ENCODE results near the gene TIGIT.
"Not testable (repeated sequence)": the region's sequence is repeated elsewhere in the genome, so short reads cannot be mapped to it uniquely, and the experiment has no call there.

TIGIT gene

DNA sequence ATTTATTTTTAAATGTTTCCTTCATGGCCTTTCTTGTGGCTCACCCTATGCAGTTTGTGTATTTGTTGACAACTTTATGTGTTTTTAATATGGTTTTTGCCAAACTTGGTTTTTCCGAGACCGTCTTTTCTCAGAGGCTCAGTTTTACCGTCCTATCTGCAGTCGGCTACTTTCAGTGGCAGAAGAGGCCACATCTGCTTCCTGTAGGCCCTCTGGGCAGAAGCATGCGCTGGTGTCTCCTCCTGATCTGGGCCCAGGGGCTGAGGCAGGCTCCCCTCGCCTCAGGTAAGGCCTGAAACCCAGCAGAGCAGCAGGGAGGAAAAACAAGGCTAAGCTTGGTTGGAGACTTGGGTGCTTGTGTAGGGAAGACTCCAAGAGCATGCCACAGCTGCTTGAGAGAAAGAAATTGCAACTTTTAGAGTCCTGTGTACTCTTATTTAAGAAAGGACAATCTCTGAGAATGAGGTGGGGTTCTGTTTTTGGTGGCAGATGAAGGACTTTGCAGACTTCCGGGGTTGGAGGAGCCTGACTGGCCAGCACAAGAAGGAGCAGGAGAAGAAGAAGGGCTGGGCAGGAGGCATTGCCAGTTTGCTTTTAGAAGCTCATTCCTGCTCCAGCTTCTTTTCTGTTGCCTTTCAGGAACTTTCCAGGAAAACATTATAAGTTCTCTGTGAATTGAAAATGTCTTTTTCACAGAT is at the start of gene TIGIT:
TIGIT (plus strand) TSS at position 191 of the 698 bp plus-strand sequence; CDS start at position 225, 34 bp downstream.
- no peak for DNase-seq

DNA sequence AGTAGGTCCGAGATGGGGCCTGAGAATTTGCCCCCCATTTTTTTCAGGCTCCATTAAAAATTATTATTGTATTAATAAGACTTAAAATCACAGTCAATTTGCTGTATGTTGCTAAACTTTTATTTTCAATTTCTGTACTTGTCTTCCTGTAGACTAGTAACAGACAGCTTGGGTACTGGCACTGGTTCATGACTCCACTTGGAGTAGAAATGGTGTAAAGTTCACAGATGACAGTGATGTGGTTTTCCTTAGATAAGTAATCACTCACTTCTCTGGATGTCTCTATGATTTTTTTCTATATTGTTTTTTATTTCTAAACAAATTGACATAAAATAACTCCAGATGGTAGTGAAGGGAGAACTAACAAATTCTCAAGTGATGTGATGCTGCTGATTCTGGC is 40.9 kb upstream of the TIGIT start:
- DNase-seq = no peak

DNA sequence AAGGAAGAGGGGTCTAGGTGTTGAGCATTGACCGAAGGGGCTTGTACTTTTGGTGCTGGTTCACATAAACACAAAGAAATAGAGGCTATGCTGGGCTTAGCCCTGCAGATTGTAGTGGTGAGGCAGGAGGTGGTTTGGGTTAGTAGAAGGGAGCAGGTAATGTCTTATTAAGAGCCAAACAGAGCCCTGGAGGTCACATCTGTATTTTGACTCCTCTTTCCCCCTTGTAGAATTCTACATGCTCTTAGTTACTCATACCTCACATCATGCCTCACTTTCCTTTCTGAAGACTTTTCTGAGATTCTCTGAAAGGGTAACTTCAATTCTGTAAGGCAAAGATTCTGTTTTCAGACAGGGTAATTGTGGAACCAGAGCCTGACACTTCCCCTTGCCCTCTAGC is 40.3 kb upstream of the TIGIT start:
- no peak for DNase-seq

- DNase-seq = no peak
Observed at GRCh38 chr3:114259566-114259965, 34.3 kb upstream of the TIGIT start.

DNA sequence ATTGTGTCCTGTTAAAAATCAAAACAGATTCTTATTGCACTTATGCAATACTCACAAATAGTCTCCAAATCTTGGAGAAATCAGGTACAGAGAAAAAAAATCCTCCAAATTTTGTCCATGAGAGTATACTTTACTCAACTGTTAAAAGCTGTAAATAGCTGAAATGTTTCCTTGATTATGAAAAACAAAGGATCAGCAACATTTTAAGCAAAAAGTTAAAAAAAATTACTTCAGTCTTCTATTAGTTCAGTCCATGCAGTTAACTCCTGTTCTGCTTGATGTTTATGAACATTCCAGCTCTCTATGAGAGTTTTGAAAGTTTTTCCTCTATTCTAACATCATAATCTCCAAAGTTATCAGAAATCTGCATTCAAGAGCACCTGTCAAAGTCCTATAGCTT is 33.7 kb upstream of the TIGIT start:
- no peak for DNase-seq

- DNase-seq = no peak
Observed at GRCh38 chr3:114270019-114270418, 23.8 kb upstream of the TIGIT start.

- DNase-seq = no peak
Observed at GRCh38 chr3:114272271-114272670, 21.6 kb upstream of the TIGIT start.

GRCh38 chr3:114274929-114275328 is 18.9 kb upstream of the TIGIT start:
- no peak for DNase-seq

DNA sequence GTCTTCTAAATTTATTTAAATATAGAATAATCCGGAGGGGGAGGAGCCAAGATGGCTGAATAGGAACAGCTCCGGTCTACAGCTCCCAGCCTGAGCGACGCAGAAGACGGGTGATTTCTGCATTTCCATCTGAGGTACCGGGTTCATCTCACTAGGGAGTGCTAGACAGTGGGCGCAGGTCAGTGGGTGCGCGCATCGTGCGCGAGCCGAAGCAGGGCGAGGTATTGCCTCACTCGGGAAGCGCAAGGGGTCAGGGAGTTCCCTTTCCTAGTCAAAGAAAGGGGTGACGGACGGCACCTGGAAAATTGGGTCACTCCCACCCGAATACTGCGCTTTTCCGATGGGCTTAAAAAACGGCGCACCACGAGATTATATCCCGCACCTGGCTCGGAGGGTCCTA is 17.0 kb upstream of the TIGIT start:
- DNase-seq = not testable (repeated sequence)

- DNase-seq = no peak
Observed at GRCh38 chr3:114284644-114285043, 9.2 kb upstream of the TIGIT start.

DNA sequence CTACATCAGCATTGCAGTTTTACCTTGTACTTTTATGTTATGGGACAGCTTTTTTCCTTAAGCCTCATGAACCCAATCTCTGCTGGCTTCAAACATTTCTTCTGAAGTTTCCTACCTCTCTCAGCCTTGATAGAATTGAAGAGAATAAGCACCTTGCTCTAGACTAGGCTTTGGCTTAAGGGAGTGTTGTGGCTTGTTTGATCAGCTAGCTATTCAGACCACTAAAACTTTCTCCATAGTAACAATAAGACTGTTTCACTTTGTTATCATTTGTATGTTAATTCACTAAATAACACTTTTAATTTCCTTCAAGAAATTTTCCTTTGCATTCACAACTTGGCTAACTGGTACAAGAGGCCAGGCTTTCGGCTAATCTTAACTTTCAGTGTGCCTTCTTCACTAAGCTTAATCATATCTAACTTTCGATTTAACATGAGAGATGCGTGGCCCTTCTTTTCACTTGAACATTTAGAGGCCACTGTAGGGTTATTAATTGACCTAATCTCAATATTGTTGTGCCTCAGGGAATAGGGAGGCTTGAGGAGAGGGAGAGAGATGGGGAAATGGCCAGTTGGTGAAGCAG is 8.1 kb upstream of the TIGIT start:
- no peak for DNase-seq

DNA sequence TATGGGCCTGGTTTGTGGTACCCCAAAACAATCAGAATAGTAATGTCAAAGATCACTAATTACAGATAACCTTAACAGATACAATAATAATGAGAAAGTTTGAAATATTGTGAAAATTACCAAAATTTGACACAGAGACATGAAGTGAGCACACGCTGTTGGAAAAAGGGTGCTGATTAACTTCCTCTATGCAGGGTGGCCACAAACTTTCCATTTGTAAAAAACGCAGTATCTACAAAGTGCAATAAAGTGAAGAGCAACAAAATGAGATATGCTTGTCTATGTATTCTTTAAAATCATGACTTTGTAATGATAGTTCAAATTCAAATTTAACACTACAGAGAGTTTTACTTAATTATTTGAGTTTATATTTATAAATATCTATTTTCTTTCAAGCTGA is 7.6 kb upstream of the TIGIT start:
- DNase-seq = no peak

DNA sequence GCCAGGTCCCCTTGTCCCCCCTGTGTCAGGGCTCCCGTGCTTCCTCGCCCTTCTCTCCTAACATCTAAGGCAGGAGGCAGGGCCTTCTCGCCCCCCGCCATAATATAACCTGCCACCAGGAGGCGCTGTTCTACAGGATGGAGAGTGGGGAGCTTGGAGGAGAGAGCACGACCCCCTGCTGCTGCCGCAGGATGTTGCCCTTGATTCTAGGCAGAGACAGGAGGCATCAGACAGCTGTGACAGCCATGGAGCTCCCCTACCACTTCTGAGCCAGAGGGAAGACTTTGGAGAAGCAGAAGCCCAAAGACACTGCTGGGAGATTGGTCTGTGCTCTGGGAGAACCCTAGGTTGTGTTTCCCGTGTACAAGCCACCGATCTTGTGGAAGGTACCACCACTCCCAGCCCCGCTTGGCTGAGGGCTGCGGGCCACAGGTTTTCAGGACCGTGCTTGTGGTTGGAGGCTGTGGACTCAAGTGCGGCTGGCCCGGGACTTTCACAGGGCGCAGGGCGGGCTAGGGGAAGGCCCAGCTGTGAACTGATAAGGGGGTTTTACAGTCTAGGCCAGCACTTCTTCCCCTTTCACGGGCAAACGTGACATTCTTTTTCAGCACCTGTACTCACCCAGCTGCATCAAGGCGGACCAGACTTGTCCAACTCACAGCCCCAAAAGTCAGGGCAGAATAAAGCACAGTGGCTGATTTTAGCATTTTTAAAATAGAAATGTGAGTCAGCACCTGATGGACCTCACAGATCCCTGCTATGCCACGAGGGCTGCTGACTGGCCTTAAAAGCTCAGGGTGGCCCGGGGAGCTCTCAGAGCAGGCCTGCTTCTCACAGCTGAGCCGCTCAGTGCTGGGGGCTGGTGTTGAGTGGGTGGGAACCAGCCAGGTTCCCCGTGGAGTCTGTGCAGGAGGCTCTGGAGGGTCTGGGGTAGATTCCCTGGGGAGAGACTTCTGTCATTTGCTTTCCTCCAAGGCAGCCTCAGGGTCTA is 2.6 kb upstream of the TIGIT start:
- peak; percentile 30 for DNase-seq

DNA sequence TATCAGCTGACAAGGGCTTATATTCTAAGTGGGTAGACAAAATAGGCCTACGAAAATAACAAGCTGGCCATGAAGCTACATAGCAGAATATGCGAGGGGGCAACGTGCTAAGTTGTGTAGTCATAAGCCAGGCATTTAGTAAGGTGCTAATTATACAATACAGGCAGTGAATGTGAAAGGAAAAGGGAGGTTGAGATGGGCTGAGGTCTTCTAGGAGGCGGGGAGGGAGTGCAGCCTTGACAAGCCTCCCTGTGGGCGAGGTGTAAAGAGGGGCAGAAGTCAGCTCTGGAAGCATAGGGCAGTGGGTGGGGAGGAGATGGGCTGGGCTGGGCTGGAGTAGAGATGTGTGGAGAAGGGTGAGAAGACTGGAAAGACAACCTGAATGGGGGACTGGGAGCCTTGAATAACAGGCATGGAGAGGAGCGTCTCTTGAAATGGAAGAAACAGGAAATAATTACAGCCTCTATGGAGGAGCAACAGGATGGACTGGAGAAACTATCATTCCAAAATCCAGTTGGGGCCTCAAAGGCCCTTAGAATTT is 1.2 kb downstream of the TIGIT start:
- no peak for DNase-seq

DNA sequence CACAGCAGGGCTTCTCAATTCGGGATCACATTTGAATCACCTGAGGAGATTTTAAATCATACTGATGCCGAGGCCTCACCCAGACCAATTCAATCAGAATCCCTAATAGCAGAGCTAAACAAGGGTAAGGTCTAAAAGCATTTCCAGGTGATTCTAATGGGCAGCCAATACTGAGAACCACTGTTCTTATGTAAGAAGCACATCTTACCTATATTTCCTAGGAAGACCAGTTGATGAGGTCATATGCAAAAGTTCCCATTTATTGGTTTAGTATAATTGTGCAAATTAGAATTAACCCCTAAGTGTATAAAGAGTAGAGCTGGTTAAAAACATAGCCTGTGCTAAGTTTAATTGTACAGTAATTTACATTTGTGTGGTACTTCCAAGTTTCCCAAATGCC is 2.1 kb downstream of the TIGIT start:
- DNase-seq = no peak

GRCh38 chr3:114299421-114299820 is 5.6 kb downstream of the TIGIT start:
- DNase-seq = peak; percentile 17

- DNase-seq = no peak
Observed at GRCh38 chr3:114299941-114300624, 6.3 kb downstream of the TIGIT start.

DNA sequence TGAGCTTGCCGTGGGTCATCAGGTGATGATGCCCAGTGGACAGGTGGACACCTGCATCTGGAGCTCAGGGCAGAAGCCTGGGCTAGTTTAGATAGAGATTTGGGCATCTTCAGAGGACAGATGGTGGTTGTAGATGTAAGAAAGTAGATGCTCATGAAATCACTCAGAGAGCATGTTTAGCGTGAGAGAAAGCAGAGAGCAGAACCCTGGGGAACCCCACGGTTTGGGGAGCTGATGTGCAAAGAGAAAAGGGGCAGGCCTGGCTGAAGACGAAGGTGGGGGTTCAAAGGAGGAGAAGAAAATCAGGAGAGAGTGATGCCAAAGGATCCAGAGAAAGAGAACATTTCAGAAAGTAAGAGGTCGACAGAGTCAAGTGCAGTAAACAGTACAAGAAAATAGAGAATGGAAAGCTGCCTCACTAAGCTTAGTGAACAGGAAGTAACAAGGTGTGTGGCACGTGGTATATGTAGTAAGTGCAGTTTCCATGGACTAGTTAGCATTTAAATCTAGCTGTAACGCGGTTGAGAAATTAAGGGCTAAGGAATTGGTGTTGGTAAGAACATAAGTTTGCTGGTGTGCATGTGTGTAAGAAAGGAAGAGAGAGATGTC is 13.5 kb downstream of the TIGIT start:
- no peak for DNase-seq

- DNase-seq = no peak
Observed at GRCh38 chr3:114307832-114308231, 14.0 kb downstream of the TIGIT start.

GRCh38 chr3:114308377-114308776 is 14.5 kb downstream of the TIGIT start:
- DNase-seq = no peak

DNA sequence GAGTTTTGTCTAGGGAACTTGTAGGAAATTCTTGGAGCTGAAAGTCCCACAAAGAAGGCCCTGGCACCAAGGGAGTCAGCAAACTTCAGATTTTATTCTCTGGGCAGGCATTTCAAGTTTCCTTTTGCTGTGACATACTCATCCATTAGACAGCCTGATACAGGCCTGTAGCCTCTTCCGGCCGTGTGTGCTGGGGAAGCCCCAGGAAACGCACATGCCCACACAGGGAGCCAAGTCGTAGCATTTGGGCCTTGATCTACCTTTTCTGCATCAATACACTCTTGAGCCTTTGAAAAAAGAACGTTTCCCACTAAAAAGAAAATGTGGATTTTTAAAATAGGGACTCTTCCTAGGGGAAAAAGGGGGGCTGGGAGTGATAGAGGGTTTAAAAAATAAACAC is 15.0 kb downstream of the TIGIT start:
- no peak for DNase-seq

DNA sequence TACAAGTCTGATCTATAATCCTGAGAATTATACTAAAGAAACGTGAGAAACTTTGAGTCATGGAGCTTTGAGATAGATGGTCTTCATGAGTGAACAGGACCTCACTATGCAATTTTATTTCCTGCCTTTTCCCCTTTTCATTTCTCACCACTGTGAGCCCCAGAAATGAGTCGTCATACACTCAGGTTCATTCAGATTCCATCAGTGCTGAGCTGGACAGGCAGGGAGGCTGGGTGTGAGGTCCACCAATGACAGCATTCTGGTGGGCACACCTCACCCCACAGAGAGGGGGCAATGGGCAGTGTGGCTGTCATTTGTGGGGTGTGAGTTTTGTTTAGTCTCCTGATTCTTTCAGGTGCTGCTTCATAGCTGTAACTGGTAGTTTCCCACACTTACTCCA is 16.9 kb downstream of the TIGIT start:
- no peak for DNase-seq
